GM12891 (cell line): ENCODE data around the gene DHRS7C.

Experiments
- PAX5 ChIP-seq: IDR thresholded peaks from 2 replicates; pipeline ENCODE4 v1.6.1; 2011; ENCODE audit warnings: low read length, moderate library complexity, mild to moderate bottlenecking; ENCODE audit not compliant: insufficient read depth, severe bottlenecking
- POLR2A ChIP-seq: IDR thresholded peaks from 2 replicates; pipeline ENCODE4 v1.6.1; 2011; ENCODE audit warnings: low read depth, low read length, control low read depth
- POLR2AphosphoS5 ChIP-seq: IDR thresholded peaks from 2 replicates; pipeline ENCODE4 v1.6.1; 2011; ENCODE audit warnings: low read depth, low read length, control low read depth
- SPI1 ChIP-seq: IDR thresholded peaks from 2 replicates; pipeline ENCODE4 v1.6.1; 2011; ENCODE audit warnings: low read depth, low read length, control low read depth
- TAF1 ChIP-seq: IDR thresholded peaks from 2 replicates; pipeline ENCODE4 v1.6.1; 2011; ENCODE audit warnings: low read depth, low read length, control low read depth

GRCh38 chr17:9829343-9829742 is 38.0 kb upstream of the DHRS7C start:
- TF ChIP-seq TAF1 (no peak), POLR2AphosphoS5 (no peak), POLR2A (no peak), SPI1 (no peak), PAX5 (no peak)
